Keratinocyte (primary cell): Measurements from ENCODE around the gene TMEM125.

ENCODE experiments used
- EZH2 ChIP-seq: IDR thresholded peaks from one replicate; pipeline ENCODE4 v1.6.1; 2012; ENCODE audit warnings: inconsistent platforms, mild to moderate bottlenecking, low read length, moderate library complexity
- TF ChIP-seq, protein P1 (sequence below), 3 experiments: IDR thresholded peaks in 1 of 3; conservative IDR thresholded peaks in 1 of 3; optimal IDR thresholded peaks in 1 of 3; 2 replicates in 2 of 3; 3 replicates in 1 of 3; pipeline versions ENCODE3 to v1.5.1; 2011; ENCODE audit warnings: low read length in 3 of 3, mild to moderate bottlenecking in 3 of 3, moderate library complexity in 2 of 3, control low read depth in 1 of 3, inconsistent platforms in 1 of 3; ENCODE audit not compliant: insufficient read depth in 2 of 3; ENCODE audit errors: extremely low read depth in 1 of 3

DNA sequence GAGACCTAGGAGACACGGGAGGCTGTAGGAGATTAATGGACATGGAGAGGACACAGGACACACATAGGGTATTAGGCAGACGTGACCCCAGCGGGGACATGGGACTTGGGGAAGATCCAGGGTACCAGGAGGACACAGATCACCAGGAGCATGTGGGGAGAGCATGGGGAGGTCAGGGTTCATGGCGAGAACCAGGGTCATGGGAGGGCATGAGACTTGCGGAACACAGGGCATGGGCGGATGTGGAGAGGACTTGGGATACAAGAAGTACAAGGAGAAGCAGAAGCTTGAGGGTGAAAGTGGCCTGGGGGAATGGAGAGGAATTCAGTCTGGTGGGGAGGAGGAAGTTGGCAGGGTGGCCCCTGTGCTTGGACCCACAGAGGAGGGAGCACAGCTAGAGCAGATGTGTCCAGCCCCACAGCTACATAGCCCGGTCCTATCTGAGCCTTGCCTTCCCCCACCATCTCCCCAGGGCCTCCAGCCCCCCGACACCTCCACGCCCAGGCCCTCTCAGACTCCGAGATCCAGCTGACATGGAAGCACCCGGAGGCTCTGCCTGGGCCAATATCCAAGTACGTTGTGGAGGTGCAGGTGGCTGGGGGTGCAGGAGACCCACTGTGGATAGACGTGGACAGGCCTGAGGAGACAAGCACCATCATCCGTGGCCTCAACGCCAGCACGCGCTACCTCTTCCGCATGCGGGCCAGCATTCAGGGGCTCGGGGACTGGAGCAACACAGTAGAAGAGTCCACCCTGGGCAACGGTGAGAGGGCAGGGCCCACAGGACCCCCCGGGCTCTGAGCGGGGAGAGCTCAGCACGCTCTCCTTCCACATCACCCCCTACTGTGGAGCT is 43.1 kb downstream of the TMEM125 start:
- TF ChIP-seq, protein P1, sequence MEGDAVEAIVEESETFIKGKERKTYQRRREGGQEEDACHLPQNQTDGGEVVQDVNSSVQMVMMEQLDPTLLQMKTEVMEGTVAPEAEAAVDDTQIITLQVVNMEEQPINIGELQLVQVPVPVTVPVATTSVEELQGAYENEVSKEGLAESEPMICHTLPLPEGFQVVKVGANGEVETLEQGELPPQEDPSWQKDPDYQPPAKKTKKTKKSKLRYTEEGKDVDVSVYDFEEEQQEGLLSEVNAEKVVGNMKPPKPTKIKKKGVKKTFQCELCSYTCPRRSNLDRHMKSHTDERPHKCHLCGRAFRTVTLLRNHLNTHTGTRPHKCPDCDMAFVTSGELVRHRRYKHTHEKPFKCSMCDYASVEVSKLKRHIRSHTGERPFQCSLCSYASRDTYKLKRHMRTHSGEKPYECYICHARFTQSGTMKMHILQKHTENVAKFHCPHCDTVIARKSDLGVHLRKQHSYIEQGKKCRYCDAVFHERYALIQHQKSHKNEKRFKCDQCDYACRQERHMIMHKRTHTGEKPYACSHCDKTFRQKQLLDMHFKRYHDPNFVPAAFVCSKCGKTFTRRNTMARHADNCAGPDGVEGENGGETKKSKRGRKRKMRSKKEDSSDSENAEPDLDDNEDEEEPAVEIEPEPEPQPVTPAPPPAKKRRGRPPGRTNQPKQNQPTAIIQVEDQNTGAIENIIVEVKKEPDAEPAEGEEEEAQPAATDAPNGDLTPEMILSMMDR (optimal IDR thresholded peaks at IDR 0.05 in 1 of 3, IDR thresholded peaks at IDR 0.05 in 1 of 3, conservative IDR thresholded peaks at IDR 0.05 in 1 of 3; ENCODE audit: extremely low read depth in 1 of 3, insufficient read depth in 2 of 3, low read length in 3 of 3) = no peak
- no peak for TF ChIP-seq EZH2
